LNCAP (cell line): ENCODE data around the gene CRAMP1.

Source experiments
- CTCF ChIP-seq: fragments of 450-650 bp; IDR thresholded peaks from 2 replicates; pipeline ENCODE4 v1.5.1; 2017; ENCODE audit warnings: mild to moderate bottlenecking

Gene CRAMP1

GRCh38 chr16:1666316-1666715, 54.2 kb downstream of the CRAMP1 start:
- no peak for TF ChIP-seq CTCF

DNA sequence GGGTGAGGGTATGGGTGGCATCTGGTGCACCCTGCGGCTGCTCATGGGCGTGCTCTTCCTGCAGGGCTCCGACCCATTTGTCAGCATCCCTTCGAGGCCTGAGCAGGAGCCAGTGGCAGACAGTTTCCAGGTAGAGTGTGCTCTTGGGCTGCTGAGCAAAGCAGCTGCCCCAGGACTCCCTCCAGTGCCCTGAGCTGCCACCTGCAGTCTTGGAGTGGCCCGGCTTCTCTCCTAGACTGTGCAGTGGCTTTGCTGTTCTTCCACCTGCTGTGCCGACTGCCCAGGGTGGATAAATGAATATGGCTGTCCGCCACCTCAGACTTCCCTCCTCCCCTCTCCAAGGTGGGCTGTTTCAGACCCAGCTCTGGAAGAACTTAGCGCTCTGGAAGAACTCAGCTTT, 55.1 kb downstream of the CRAMP1 start:
- TF ChIP-seq CTCF: no peak

- no peak for TF ChIP-seq CTCF
Measured at GRCh38 chr16:1667916-1668315, 55.8 kb downstream of the CRAMP1 start.

DNA sequence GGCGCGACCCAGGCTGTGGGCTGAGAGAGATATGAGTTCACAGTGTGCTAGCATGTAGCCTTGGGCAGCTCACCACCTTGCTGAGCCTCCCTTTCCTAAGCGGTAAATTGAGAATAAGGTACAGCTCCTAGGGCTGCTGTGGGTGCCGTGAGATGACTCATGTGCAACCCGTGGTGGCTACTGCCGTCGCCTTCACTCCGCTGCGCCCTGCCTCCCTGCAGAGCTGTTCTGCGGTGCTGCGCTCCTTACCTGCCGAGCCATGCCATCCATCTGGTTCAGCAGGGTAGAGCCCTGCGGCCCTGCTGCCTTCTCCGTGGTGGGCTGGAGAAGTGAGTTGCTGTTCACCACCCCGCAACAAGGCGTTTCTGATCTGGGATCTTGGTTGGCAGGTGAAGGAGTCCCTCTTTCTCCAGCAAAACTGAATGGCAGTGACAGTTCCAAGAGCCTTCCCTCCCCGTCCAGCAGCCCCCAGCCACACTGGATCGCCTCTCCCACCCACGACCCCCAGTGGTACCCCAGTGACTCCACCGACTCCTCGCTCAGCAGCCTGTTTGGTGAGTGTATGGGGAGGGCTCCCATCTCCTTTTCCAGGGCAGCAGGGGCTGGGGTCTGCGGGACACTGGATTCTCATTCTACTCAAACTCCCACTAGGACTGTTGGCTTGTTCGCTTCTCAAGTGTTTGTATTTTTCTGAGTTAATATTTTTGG, 56.6 kb downstream of the CRAMP1 start:
- no peak for TF ChIP-seq CTCF

DNA sequence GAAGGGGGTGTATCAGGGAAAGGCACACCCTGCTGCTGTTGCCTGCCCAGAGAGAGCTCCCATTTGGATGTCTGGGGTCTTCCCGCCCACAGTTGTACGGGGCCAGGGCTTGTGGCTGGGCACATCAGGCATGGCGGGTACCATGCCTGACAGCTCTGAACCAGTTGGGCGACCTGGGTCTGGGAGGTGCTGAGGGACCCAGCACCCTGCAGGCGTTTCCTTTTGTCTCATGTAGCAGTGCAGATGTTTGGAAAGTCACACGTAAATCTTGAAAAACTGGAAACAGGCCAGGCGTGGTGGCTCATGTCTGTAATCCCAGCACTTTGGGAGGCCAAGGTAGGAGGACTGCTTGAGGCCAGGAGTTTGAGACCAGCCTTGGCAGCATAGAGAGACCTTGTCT, 57.5 kb downstream of the CRAMP1 start:
- no peak for TF ChIP-seq CTCF

GRCh38 chr16:1670371-1670770, 58.2 kb downstream of the CRAMP1 start:
- TF ChIP-seq CTCF: no peak

- TF ChIP-seq CTCF: no peak
Measured at GRCh38 chr16:1670866-1671265, 58.7 kb downstream of the CRAMP1 start.
